LNCAP (cell line): ENCODE measurements around the gene DPT.

Source experiments
- CTCF ChIP-seq: fragments of 450-650 bp; IDR thresholded peaks from 2 replicates; pipeline ENCODE4 v1.5.1; 2017; ENCODE audit warnings: mild to moderate bottlenecking

Gene DPT

DNA sequence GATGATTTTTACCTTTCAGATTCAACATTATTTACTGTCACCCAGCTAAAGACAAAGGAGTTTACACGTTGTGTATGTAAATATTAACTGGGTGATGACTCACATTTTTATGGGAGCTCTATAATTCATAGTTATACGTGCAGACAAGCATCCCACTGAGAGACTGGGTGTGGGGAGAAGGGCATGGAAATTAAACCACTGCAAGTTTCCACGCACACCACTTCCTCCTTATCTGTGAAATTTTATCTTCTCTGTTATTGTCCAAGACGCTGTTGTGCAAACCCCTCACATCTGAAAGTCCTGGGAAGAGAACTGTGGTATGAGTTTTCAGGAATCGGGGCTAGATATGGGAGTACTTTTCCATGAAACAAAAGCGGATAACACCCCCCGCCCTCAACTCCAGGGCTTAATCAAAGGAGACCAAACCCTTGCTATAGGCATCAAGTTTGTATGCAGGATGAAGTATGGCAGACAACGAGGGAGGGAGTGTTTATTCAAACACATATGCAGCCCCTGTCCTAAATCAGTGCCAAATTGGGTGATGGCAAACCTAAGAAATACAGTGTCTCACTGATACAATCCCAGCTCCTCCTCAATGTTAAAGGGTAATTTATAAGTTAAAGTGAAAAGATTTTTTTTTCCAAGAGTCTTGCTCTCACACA, 23.3 kb upstream of the DPT start:
- TF ChIP-seq CTCF = no peak

DNA sequence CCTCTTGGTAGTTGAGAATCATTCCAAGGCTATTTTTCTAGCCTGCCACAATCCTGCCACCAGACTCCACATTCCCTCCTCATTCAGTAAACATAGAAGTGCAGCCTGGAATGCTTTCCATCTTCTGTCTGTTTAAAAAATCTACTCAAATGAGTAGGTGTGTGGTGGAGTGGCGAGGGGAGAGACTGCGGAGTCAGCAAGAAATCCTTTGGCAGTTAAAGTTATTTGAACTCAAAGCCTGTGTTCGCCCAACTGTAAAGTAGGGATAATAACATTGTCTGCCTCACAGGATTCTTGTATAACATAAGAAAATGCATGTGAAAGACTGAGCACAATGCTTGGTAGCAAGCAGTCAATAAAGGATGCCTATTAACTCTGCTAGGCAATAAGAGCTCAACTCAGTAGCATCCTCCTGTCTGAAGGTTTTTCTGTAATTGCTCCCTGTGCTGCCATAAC, 22.2 kb upstream of the DPT start:
- TF ChIP-seq CTCF = no peak

DNA sequence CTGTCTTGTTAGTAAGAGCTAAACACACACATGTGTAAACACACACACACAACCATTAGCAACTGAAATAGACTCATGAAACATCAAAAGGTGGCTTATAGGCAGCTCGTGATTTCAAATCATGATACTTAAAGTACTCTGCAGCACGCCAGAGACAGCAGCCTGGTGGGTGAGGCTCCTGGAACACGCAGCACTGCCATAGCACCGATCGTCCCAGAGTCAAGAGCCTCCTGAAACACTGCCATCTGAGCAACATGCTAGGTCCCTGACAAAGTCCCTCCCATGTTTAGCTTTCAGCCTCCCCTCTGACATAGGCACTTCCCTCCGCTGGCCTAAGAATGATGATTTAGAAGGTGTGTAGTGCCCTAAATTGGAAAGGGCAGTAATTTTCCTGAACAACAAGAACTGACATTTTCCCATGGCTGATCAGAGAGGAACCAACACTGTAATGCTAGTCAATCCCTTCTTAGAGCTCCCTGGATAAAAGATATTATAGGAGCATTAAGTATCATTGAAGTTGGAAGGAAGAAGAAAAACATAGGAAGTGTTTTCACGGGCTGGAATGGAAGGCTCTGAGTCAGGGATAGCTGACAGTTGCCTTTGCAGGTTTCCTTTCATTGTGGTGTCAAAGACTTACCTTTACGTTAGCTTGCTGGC, 14.1 kb upstream of the DPT start:
- TF ChIP-seq CTCF = no peak

DNA sequence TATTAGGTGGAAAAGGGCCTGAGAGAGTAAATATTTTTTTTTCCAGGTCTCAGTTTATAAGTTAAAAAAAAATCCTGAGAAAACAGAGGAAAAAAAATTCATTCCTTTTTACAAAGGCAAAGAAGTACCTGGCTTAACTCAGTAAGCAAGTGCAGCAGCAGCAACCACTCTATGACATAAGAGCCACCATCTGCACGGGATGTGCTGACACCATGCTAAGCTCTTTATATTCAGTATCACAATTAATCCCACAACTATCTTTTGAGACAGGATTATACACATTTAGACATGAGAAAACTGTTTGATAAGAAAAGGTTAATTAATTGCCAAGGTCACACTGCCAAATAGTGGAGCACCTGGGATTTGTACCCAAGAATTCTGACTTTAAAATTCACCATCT, 13.4 kb upstream of the DPT start:
- TF ChIP-seq CTCF = no peak

DNA sequence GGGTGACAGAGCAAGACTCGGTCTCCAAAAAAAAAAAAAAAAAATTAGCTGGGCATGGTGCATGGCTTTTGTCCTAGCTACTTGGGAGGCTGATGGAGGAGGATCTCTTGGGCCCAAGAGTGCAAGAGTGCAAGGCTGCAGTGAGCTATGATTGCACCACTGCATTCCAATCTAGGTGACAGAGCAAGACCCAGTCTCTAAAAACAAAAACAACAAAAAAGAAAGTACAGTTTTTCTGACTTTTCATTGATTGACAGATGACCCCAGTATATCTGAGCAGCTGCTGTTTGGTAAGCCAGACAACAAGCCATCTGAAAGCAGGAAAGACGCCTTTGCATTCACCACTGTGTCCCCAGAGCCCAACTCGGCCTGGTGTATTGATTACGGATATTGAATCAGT, 10.9 kb upstream of the DPT start:
- TF ChIP-seq CTCF = no peak

- no peak for TF ChIP-seq CTCF
Observed at GRCh38 chr1:168736520-168736919, 7.5 kb upstream of the DPT start.

DNA sequence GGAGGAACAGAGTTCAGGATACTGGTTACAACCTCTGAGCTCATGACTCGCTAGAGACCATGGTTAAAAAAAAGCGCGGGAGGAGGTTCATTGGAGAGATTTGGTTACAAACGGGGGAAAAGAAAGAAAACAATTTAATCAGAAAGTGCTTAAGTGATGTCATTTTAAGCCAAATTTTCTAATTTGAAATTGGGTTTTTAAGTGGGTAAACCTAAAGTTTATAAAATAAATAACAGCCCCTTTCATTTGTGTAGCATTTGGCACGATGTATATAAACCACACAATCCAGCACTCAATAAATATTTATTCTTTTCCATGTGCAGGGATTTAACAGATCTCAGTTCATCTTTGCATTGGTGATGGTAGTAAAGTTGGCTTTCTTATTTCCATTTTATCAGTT, 7.0 kb upstream of the DPT start:
- TF ChIP-seq CTCF = no peak

- TF ChIP-seq CTCF = peak; percentile 43; the same call in 1 of the 2 replicates
Observed at GRCh38 chr1:168734946-168735345, 5.9 kb upstream of the DPT start.
